Tibial nerve (tissue), 4 donors: ENCODE data around the gene ZNF81. TPM values are rescaled to one million over a fixed set of nuclear protein-coding genes. Genes with fewer than 3 reads are reported as not detected.

Experiments used
- DNase-seq, 2 donors: peaks; one replicate each; pipeline ENCODE4 v3.0.0-alpha.2; 2019; ENCODE audit warnings: low spot score in 2 of 2
- H3K27ac ChIP-seq, 4 donors: fragments of 200-600 bp; sonication (generic) in 3 of 4; one replicate each; pipeline ENCODE4 v1.5.1; 2017 to 2019; ENCODE audit warnings: mild to moderate bottlenecking in 1 of 4
- H3K27me3 ChIP-seq, 2 donors: fragments of 200-600 bp; sonication (generic) in 1 of 2; one replicate each; pipeline versions ENCODE4 v1.5.1 to v1.6.0; 2017 to 2019
- H3K36me3 ChIP-seq, 3 donors: fragments of 200-600 bp; sonication (generic); one replicate each; pipeline ENCODE4 v1.5.1; 2018 to 2019
- H3K4me1 ChIP-seq, 4 donors: fragments of 200-600 bp; sonication (generic) in 3 of 4; one replicate each; pipeline ENCODE4 v1.5.1; 2017 to 2019
- H3K4me3 ChIP-seq, 4 donors: fragments of 200-600 bp; sonication (generic) in 3 of 4; one replicate each; pipeline ENCODE4 v1.5.1; 2017 to 2019; ENCODE audit warnings: mild to moderate bottlenecking in 1 of 4, moderate library complexity in 1 of 4
- H3K9me3 ChIP-seq, 4 donors: fragments of 200-600 bp; sonication (generic) in 3 of 4; one replicate each; pipeline ENCODE4 v1.5.1; 2017 to 2019
- CTCF ChIP-seq, 5 experiments: fragments of 200-600 bp in 3 of 5; fragments of 450-650 bp in 2 of 5; sonication (generic) in 3 of 5; IDR thresholded peaks; one replicate each; pipeline ENCODE4 v1.5.1; 2016 to 2019; ENCODE audit warnings: antibody characterized with exemption in 5 of 5, mild to moderate bottlenecking in 3 of 5, moderate library complexity in 2 of 5
- EP300 ChIP-seq, 2 donors: sonication (generic); formaldehyde crosslinking; IDR thresholded peaks; one replicate each; pipeline ENCODE4 v1.6.1; 2017; ENCODE audit warnings: antibody characterized with exemption in 2 of 2, mild to moderate bottlenecking in 1 of 2
- POLR2A ChIP-seq, 2 donors: fragments of 450-650 bp; IDR thresholded peaks; one replicate each; pipeline ENCODE4 v1.6.1; 2017; ENCODE audit warnings: antibody characterized with exemption in 2 of 2, mild to moderate bottlenecking in 2 of 2, moderate library complexity in 2 of 2
- whole genome bisulfite sequencing, 2 donors: methylation state at CpG; one replicate each; pipeline ENCODE4 v1.1.5; 2018; 5-methylcytosine and 5-hydroxymethylcytosine counted together
- total RNA-seq, 4 donors: library from RNA; depleted of rRNA; stranded (reverse); fragments of >200 nt; gene quantifications; one replicate each; pipeline ENCODE4 v1.1.0, GENCODE V29; 2016

Gene ZNF81
- total RNA-seq, 4 donors from 2014 or later = 5.2 to 8.8 (median 6.6) TPM

GRCh38 chrX:47898024-47898423 is 61.3 kb downstream of the ZNF81 start:
- TF ChIP-seq POLR2A (IDR thresholded peaks at IDR 0.05) (no peak), CTCF (IDR thresholded peaks at IDR 0.05) (no peak), EP300 (IDR thresholded peaks at IDR 0.05) (no peak)
- Histone ChIP-seq H3K4me1 (no peaks in the 10 kb centered on the region), H3K9me3 (no peaks in the 10 kb centered on the region), H3K4me3 (no peak overlapping the region), H3K27me3 (no peaks in the 10 kb centered on the region), H3K27ac (no peak overlapping the region), H3K36me3 (peaks cover 0 to 43% (median 0%) of the 10 kb centered on the region in 3 donors)
- DNase-seq = no peak

- H3K36me3 ChIP-seq = peaks cover 0 to 21% (median 0%) of the 10 kb centered on the region in 3 donors
- H3K27me3 ChIP-seq = no peaks in the 10 kb centered on the region
- no peak for DNase-seq
- WGBS, 2 donors = 49 to 71% methylated on average over 4 of the region's 4 CpGs
- H3K27ac ChIP-seq = no peak overlapping the region
- no peaks in the 10 kb centered on the region for H3K4me1 ChIP-seq
- H3K9me3 ChIP-seq = no peaks in the 10 kb centered on the region
- no peak overlapping the region for H3K4me3 ChIP-seq
- TF ChIP-seq POLR2A (IDR thresholded peaks at IDR 0.05) = no peak
- TF ChIP-seq EP300 (IDR thresholded peaks at IDR 0.05) = no peak
- TF ChIP-seq CTCF (IDR thresholded peaks at IDR 0.05) = no peak
Measured at GRCh38 chrX:47900833-47901232, 64.1 kb downstream of the ZNF81 start.

GRCh38 chrX:47902161-47902560 is 65.5 kb downstream of the ZNF81 start:
- WGBS, 2 donors = 90 to 100% methylated on average over 2 of the region's 2 CpGs
- Histone ChIP-seq H3K27me3 (no peaks in the 10 kb centered on the region), H3K36me3 (peaks cover 0 to 8% (median 0%) of the 10 kb centered on the region in 3 donors), H3K9me3 (no peaks in the 10 kb centered on the region), H3K4me1 (no peaks in the 10 kb centered on the region), H3K27ac (no peak overlapping the region), H3K4me3 (no peak overlapping the region)
- TF ChIP-seq POLR2A (IDR thresholded peaks at IDR 0.05) (no peak), CTCF (IDR thresholded peaks at IDR 0.05) (no peak), EP300 (IDR thresholded peaks at IDR 0.05) (no peak)
- no peak for DNase-seq

- Histone ChIP-seq H3K9me3 (peaks cover 0 to 42% (median 17%) of the 10 kb centered on the region in 4 donors), H3K27me3 (no peaks in the 10 kb centered on the region), H3K36me3 (peaks cover 0 to 58% (median 0%) of the 10 kb centered on the region in 3 donors), H3K4me3 (no peak overlapping the region), H3K4me1 (no peaks in the 10 kb centered on the region), H3K27ac (no peak overlapping the region)
- no peak for DNase-seq
- 80 to 94% methylated on average over 2 of the region's 2 CpGs for WGBS, 2 donors
- no peak for TF ChIP-seq CTCF (IDR thresholded peaks at IDR 0.05)
- TF ChIP-seq EP300 (IDR thresholded peaks at IDR 0.05) = no peak
- TF ChIP-seq POLR2A (IDR thresholded peaks at IDR 0.05) = no peak
Measured at GRCh38 chrX:47915886-47916493, 79.3 kb downstream of the ZNF81 start.

GRCh38 chrX:47918274-47918673 is 81.6 kb downstream of the ZNF81 start:
- Histone ChIP-seq H3K9me3 (peaks cover 0 to 42% (median 17%) of the 10 kb centered on the region in 4 donors), H3K27me3 (no peaks in the 10 kb centered on the region), H3K4me3 (no peak overlapping the region), H3K4me1 (no peaks in the 10 kb centered on the region), H3K36me3 (peaks cover 0 to 42% (median 0%) of the 10 kb centered on the region in 3 donors), H3K27ac (no peak overlapping the region)
- WGBS, 2 donors = 67 to 100% methylated on average over 1 of the region's 1 CpG
- TF ChIP-seq POLR2A (IDR thresholded peaks at IDR 0.05) (no peak), EP300 (IDR thresholded peaks at IDR 0.05) (no peak), CTCF (IDR thresholded peaks at IDR 0.05) (no peak)
- no peak for DNase-seq
